ENCODE results near the gene NFE2L2.
"Not testable (repeated sequence)": the region's sequence is repeated elsewhere in the genome, so short reads cannot be mapped to it uniquely, and the experiment has no call there.

Gene NFE2L2

GRCh38 chr2:177232098-177232704 is 32.3 kb downstream of the NFE2L2 start:
- no peak for DNase-seq

- no peak for DNase-seq
Observed at GRCh38 chr2:177231270-177231669, 33.3 kb downstream of the NFE2L2 start.

- no peak for DNase-seq
Observed at GRCh38 chr2:177229442-177230242, 34.9 kb downstream of the NFE2L2 start.

- DNase-seq, result no peak
Observed at GRCh38 chr2:177225965-177226360, 38.6 kb downstream of the NFE2L2 start.

- not testable (repeated sequence) for DNase-seq
Observed at GRCh38 chr2:177223436-177223835, 41.1 kb downstream of the NFE2L2 start.

- no peak for DNase-seq
Observed at GRCh38 chr2:177221970-177222369, 42.6 kb downstream of the NFE2L2 start.

- DNase-seq, result no peak
Observed at GRCh38 chr2:177221534-177221933, 43.0 kb downstream of the NFE2L2 start.

GRCh38 chr2:177219787-177220186 is 44.7 kb downstream of the NFE2L2 start:
- not testable (repeated sequence) for DNase-seq

- DNase-seq, result no peak
Observed at GRCh38 chr2:177217247-177217843, 47.2 kb downstream of the NFE2L2 start.

GRCh38 chr2:177212891-177213856 is 51.4 kb downstream of the NFE2L2 start:
- DNase-seq, result peak; percentile 83 to 89 (median 86)

- DNase-seq, result peak; percentile 98 to 99 (median 99)
Observed at GRCh38 chr2:177212106-177212890, 52.2 kb downstream of the NFE2L2 start, which contains the start of gene HNRNPA3. Gene HNRNPA3 (plus strand): TSS chr2:177212794. CDS start chr2:177212800, 6 bp downstream.

- DNase-seq, result no peak
Observed at GRCh38 chr2:177211576-177212105, 52.9 kb downstream of the NFE2L2 start.

GRCh38 chr2:177211169-177211568 is 53.4 kb downstream of the NFE2L2 start:
- no peak for DNase-seq

- DNase-seq, result no peak
Observed at GRCh38 chr2:177207101-177207500, 57.4 kb downstream of the NFE2L2 start.

- DNase-seq, result no peak
Observed at GRCh38 chr2:177204417-177204816, 60.1 kb downstream of the NFE2L2 start.

- DNase-seq, result no peak
Observed at GRCh38 chr2:177201919-177202346, 62.6 kb downstream of the NFE2L2 start.

- DNase-seq, result not testable (repeated sequence)
Observed at GRCh38 chr2:177200419-177200818, 64.1 kb downstream of the NFE2L2 start.

GRCh38 chr2:177195194-177195593 is 69.3 kb downstream of the NFE2L2 start:
- DNase-seq, result no peak

GRCh38 chr2:177193240-177193639 is 71.3 kb downstream of the NFE2L2 start:
- DNase-seq, result no peak

GRCh38 chr2:177192788-177193187 is 71.7 kb downstream of the NFE2L2 start:
- DNase-seq, result no peak

- DNase-seq, result no peak
Observed at GRCh38 chr2:177190941-177191340, 73.6 kb downstream of the NFE2L2 start.

Data from activated CD4-positive, CD25-positive, alpha-beta regulatory T cell (primary cell).